Tibial artery (tissue), 4 donors: ENCODE measurements around the gene BRWD1.

ENCODE experiments used
- DNase-seq, 2 donors: peaks; one replicate each; pipeline ENCODE4 v3.0.0-alpha.2; 2019
- H3K27ac ChIP-seq, 2 donors: fragments of 200-600 bp; sonication (generic) in 1 of 2; 1 replicate in 1 of 2; 2 replicates in 1 of 2; pipeline ENCODE4 v1.5.1; 2018 to 2019; ENCODE audit warnings: mild to moderate bottlenecking in 1 of 2
- H3K27me3 ChIP-seq, 2 donors: fragments of 200-600 bp; sonication (generic) in 1 of 2; one replicate each; pipeline versions ENCODE4 v1.5.1 to v1.6.0; 2016 to 2019
- H3K36me3 ChIP-seq, 3 donors: fragments of 200-600 bp; sonication (generic) in 2 of 3; one replicate each; pipeline ENCODE4 v1.5.1; 2016 to 2019; ENCODE audit warnings: mild to moderate bottlenecking in 2 of 3
- H3K4me1 ChIP-seq, 4 donors: fragments of 200-600 bp; sonication (generic) in 2 of 4; 1 replicate in 3 of 4; 2 replicates in 1 of 4; pipeline ENCODE4 v1.5.1; 2016 to 2019
- H3K4me3 ChIP-seq, 2 donors: fragments of 200-600 bp; sonication (generic) in 1 of 2; 1 replicate in 1 of 2; 2 replicates in 1 of 2; pipeline ENCODE4 v1.5.1; 2018 to 2019; ENCODE audit warnings: mild to moderate bottlenecking in 2 of 2
- H3K9me3 ChIP-seq, 3 donors: fragments of 200-600 bp; sonication (generic) in 1 of 3; one replicate each; pipeline ENCODE4 v1.5.1; 2016 to 2019
- CTCF ChIP-seq, 2 experiments: fragments of 200-600 bp in 1 of 2; fragments of 450-650 bp in 1 of 2; IDR thresholded peaks; one replicate each; pipeline ENCODE4 v1.5.1; 2017 to 2019; ENCODE audit warnings: antibody characterized with exemption in 2 of 2, mild to moderate bottlenecking in 1 of 2, moderate library complexity in 1 of 2
- intact Hi-C: fragments of 100-400 bp; cut with DNase I; formaldehyde crosslinking; loops from one replicate; pipeline ENCODE4 v1.15.0; 2023; ENCODE audit warnings: low total_unique reads

BRWD1 gene

DNA sequence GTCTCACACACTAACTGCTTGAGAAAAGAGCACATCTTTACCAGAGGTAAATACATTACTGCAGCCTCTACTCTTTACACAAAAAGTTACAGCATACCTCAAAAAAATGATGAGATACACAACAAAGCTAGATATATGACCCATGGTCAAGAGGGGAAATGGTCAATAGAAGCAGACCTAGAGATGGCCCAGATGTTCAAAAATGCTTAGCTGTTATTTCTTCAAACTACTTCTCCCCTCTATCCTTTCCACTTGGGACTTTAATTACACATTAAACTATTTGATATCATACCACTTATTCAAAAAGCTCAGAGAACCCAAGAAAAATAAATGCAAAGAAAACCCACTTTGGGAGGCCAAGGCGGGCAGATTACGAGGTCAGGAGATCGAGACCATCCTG, 12.8 kb downstream of the BRWD1 start:
- TF ChIP-seq CTCF (IDR thresholded peaks at IDR 0.05), result no peak
- H3K36me3 ChIP-seq, result peaks cover 30 to 58% (median 54%) of the 10 kb centered on the region in 3 donors
- intact Hi-C loops, result no loop called here

GRCh38 chr21:39296891-39297290, 16.5 kb downstream of the BRWD1 start:
- Histone ChIP-seq H3K4me3 (no peak overlapping the region), H3K27me3 (no peaks in the 10 kb centered on the region), H3K36me3 (peaks cover 53 to 74% (median 74%) of the 10 kb centered on the region in 3 donors), H3K9me3 (peaks cover 4 to 9% (median 5%) of the 10 kb centered on the region in 3 donors), H3K27ac (no peak overlapping the region), H3K4me1 (peaks cover 0 to 3% (median 0%) of the 10 kb centered on the region in 4 donors)
- TF ChIP-seq CTCF (IDR thresholded peaks at IDR 0.05), result no peak
- DNase-seq, result no peak
- intact Hi-C loops, result no loop called here

More for the DNA sequence above, 12.8 kb downstream of the BRWD1 start:
- H3K4me3 ChIP-seq, result no peak overlapping the region
- no peak for DNase-seq
- peaks cover 0 to 3% (median 0%) of the 10 kb centered on the region in 4 donors for H3K4me1 ChIP-seq
- no peak overlapping the region for H3K27ac ChIP-seq
- H3K9me3 ChIP-seq, result peaks cover 4 to 9% (median 5%) of the 10 kb centered on the region in 3 donors
- H3K27me3 ChIP-seq, result no peaks in the 10 kb centered on the region

DNA sequence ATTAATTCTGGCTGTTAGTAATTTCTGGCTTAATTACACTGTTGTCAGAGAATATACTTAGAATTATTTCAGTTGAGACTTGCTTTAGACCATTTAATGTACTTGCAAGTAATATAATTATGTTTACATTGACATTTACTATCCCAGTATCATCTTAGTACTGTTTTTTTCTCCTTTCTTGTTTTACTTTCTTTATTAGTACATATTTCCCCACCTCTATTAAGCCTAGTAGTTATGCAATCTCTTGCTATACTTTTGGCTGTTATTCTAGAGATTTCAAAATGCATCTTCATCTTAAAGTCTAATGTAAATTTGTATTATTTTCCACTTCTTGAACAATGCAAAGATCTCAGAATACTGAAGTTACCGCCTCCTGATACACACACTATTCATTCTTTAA, 24.4 kb downstream of the BRWD1 start:
- no peak overlapping the region for H3K4me3 ChIP-seq

DNA sequence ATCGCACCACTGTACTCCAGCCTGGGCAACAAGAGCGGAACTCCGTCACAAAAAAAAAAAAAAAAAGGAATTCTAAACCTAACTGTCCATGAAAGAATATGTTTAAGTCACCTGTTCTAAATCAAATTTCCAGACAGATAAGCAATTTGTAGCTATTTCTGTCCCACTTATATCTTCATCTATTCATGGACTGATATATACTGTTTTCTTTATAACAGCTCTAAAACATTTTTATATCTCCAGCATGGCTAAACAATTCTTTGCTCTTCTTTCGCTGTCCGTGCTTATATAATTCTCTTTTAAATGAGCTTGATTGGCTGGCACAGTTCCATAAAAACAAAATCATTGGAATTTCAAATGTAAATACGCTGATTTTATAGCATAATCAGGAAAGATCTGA, 30.5 kb downstream of the BRWD1 start:
- no peaks in the 10 kb centered on the region for H3K9me3 ChIP-seq
- no peak for TF ChIP-seq CTCF (IDR thresholded peaks at IDR 0.05)
- H3K4me3 ChIP-seq, result no peak overlapping the region
- H3K36me3 ChIP-seq, result peaks cover 16 to 42% (median 17%) of the 10 kb centered on the region in 3 donors
- DNase-seq, result no peak
- peaks cover 0 to 5% (median 0%) of the 10 kb centered on the region in 4 donors for H3K4me1 ChIP-seq
- no peaks in the 10 kb centered on the region for H3K27me3 ChIP-seq
- no peak overlapping the region for H3K27ac ChIP-seq
- intact Hi-C loops, result no loop called here

More for the DNA sequence above, 24.4 kb downstream of the BRWD1 start:
- DNase-seq, result no peak
- Histone ChIP-seq H3K9me3 (no peaks in the 10 kb centered on the region), H3K27me3 (no peaks in the 10 kb centered on the region), H3K36me3 (peaks cover 46 to 89% (median 70%) of the 10 kb centered on the region in 3 donors), H3K27ac (no peak overlapping the region), H3K4me1 (peaks cover 0 to 2% (median 0%) of the 10 kb centered on the region in 4 donors)
- TF ChIP-seq CTCF (IDR thresholded peaks at IDR 0.05), result no peak
- intact Hi-C loops, result no loop called here

- no peak for TF ChIP-seq CTCF (IDR thresholded peaks at IDR 0.05)
- Histone ChIP-seq H3K36me3 (peaks cover 11 to 43% (median 20%) of the 10 kb centered on the region in 3 donors), H3K27me3 (no peaks in the 10 kb centered on the region), H3K4me3 (no peak overlapping the region), H3K9me3 (no peaks in the 10 kb centered on the region), H3K27ac (no peak overlapping the region), H3K4me1 (peaks cover 0 to 5% (median 0%) of the 10 kb centered on the region in 4 donors)
- DNase-seq, result no peak
- intact Hi-C loops, result no loop called here
Measured at GRCh38 chr21:39281853-39282252, 31.6 kb downstream of the BRWD1 start.

DNA sequence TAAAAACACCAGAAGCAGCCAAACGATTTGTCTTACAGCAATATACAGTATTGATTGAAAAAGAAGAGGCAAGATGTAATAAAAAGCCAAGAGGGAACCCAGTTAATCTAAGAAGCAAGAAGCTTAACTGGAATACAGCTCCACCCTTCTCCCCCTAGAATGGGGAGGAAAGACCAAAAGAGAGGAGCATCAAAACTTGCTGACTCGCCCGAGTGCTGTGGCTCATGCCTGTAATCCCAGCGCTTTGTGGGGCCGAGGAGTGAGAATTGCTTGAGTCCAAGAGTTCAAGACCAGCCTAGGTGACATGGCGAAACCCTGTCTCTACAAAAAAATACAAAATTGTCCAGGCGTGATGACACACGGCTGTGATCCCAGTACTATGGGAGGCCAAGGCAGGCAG, 32.2 kb downstream of the BRWD1 start:
- Histone ChIP-seq H3K27me3 (no peaks in the 10 kb centered on the region), H3K36me3 (peaks cover 8 to 41% (median 20%) of the 10 kb centered on the region in 3 donors), H3K27ac (no peak overlapping the region), H3K4me3 (no peak overlapping the region), H3K4me1 (peaks cover 0 to 5% (median 0%) of the 10 kb centered on the region in 4 donors), H3K9me3 (no peaks in the 10 kb centered on the region)
- TF ChIP-seq CTCF (IDR thresholded peaks at IDR 0.05), result no peak
- intact Hi-C loops, result no loop called here
- DNase-seq, result no peak
